SU-DHL-6 (cell line): ENCODE data around the gene CFAP210.

Source experiments
- H2AFZ ChIP-seq: fragments of 200-600 bp; sonication (generic); 2 replicates; pipeline ENCODE4 v1.6.1; 2014; ENCODE audit warnings: low read depth, mild to moderate bottlenecking, moderate library complexity, mixed read lengths, antibody characterized with exemption, low read length; ENCODE audit not compliant: severe bottlenecking
- H3F3A ChIP-seq: fragments of 200-600 bp; shearing (Covaris generic); 2 replicates; pipeline ENCODE4 v1.6.0; 2016; ENCODE audit warnings: antibody characterized with exemption, mild to moderate bottlenecking; ENCODE audit not compliant: insufficient read depth
- H3K27ac ChIP-seq: fragments of 200-600 bp; sonication (generic); 2 replicates; pipeline ENCODE4 v1.5.1; 2016; ENCODE audit warnings: low read depth, mild to moderate bottlenecking, low read length, moderate library complexity, mixed read lengths
- H3K27me3 ChIP-seq: fragments of 200-600 bp; sonication (generic), shearing (Covaris generic); 2 replicates; pipeline ENCODE4 v1.6.0; 2014; ENCODE audit warnings: mild to moderate bottlenecking, low read length
- H3K36me3 ChIP-seq: fragments of 200-600 bp; sonication (generic); 2 replicates; pipeline ENCODE4 v1.6.1; 2014; ENCODE audit warnings: mild to moderate bottlenecking, low read length, mixed read lengths
- H3K4me2 ChIP-seq: fragments of 300-600, 200-600 bp; shearing (Covaris generic), sonication (generic); 2 replicates; pipeline ENCODE4 v1.6.0; 2014; ENCODE audit warnings: low read length, low read depth, mild to moderate bottlenecking; ENCODE audit not compliant: poor library complexity, severe bottlenecking
- H3K4me3 ChIP-seq: fragments of 200-600 bp; sonication (generic); 2 replicates; pipeline ENCODE4 v1.5.1; 2014; ENCODE audit warnings: antibody characterized with exemption, low read length, mild to moderate bottlenecking, mixed read lengths; ENCODE audit not compliant: insufficient read depth, poor library complexity, severe bottlenecking
- H3K79me2 ChIP-seq: fragments of 200-600 bp; sonication (generic); 2 replicates; pipeline ENCODE4 v1.6.1; 2014; ENCODE audit warnings: mild to moderate bottlenecking, low read length, moderate library complexity; ENCODE audit not compliant: insufficient read depth
- H3K9ac ChIP-seq: fragments of 200-600 bp; sonication (generic); 2 replicates; pipeline ENCODE4 v1.7.0; 2014; ENCODE audit warnings: mild to moderate bottlenecking, low read length
- H3K9me2 ChIP-seq: fragments of 200-600 bp; sonication (generic); replicated peaks from 2 replicates; pipeline ENCODE4 v1.6.1; 2014; ENCODE audit warnings: low read length; ENCODE audit not compliant: insufficient read depth
- H3K9me3 ChIP-seq: fragments of 200-600 bp; sonication (generic); 2 replicates; pipeline ENCODE4 v1.6.1; 2014; ENCODE audit warnings: low read length, mixed read lengths; ENCODE audit not compliant: insufficient read depth
- H4K20me1 ChIP-seq: fragments of 200-600 bp; sonication (generic); 2 replicates; pipeline ENCODE4 v1.6.1; 2014; ENCODE audit warnings: low read depth, mild to moderate bottlenecking, antibody characterized with exemption, low read length, moderate library complexity, mixed read lengths
- EZH2phosphoT487 ChIP-seq: fragments of 200-600 bp; sonication (generic), shearing (Covaris generic); conservative IDR thresholded peaks from 2 replicates; pipeline ENCODE4 v1.6.1; 2018; ENCODE audit warnings: mild to moderate bottlenecking, antibody characterized with exemption, low read length, moderate library complexity, mixed read lengths
- TF ChIP-seq, protein P1 (sequence below): fragments of 200-600 bp; sonication (generic); IDR thresholded peaks from one replicate; pipeline ENCODE4 v1.5.1; 2017; ENCODE audit warnings: antibody characterized with exemption, mild to moderate bottlenecking, low read length, moderate library complexity; ENCODE audit not compliant: insufficient read depth, poor library complexity, severe bottlenecking

The CFAP210 gene

DNA sequence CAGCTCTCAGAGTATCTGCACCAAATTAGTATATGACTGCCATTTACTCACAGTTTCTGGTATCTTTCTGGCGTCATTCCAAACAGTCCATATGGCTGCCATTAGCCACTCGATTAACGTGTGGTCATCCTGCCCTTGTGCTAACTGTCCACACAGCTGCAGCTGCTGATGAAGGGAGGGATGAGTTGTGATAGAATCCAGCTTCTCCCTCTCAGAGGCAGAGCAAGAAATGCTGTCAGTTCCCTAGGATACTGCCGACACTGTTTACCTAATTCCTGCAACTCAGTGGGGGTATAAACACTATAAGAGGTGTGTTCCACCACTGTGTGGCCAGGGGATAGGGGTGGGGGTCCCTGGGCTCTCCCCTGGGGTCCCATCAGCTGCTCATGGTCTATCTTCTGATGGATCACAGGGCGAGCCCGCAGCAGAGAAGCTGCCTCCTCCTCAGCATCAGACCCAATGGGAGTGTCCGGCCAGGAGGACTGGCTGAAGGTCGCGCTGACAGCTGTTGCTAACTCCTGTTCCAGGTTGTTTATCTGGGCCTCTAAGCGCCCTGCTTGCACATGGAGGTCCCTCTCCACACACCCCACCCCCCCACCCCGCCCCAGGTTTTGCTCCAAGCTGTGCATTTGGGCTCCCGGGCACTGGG, 22.2 kb upstream of the CFAP210 start:
- Histone ChIP-seq H3K27me3 (no peaks in the 10 kb centered on the region), H3K9me3 (no peaks in the 10 kb centered on the region), H4K20me1 (no peaks in the 10 kb centered on the region), H3K9me2 (no peaks in the 10 kb centered on the region), H3K79me2 (no peaks in the 10 kb centered on the region), H3K4me2 (no peak overlapping the region), H2AFZ (no peak overlapping the region), H3K27ac (no peak overlapping the region), H3K9ac (no peak overlapping the region), H3K36me3 (no peaks in the 10 kb centered on the region), H3K4me3 (no peak overlapping the region), H3F3A (no peaks in the 10 kb centered on the region)
- no peak for TF ChIP-seq EZH2phosphoT487
- TF ChIP-seq, protein P1, sequence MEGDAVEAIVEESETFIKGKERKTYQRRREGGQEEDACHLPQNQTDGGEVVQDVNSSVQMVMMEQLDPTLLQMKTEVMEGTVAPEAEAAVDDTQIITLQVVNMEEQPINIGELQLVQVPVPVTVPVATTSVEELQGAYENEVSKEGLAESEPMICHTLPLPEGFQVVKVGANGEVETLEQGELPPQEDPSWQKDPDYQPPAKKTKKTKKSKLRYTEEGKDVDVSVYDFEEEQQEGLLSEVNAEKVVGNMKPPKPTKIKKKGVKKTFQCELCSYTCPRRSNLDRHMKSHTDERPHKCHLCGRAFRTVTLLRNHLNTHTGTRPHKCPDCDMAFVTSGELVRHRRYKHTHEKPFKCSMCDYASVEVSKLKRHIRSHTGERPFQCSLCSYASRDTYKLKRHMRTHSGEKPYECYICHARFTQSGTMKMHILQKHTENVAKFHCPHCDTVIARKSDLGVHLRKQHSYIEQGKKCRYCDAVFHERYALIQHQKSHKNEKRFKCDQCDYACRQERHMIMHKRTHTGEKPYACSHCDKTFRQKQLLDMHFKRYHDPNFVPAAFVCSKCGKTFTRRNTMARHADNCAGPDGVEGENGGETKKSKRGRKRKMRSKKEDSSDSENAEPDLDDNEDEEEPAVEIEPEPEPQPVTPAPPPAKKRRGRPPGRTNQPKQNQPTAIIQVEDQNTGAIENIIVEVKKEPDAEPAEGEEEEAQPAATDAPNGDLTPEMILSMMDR: no peak

- Histone ChIP-seq H3K4me3 (no peak overlapping the region), H3K27ac (no peak overlapping the region), H3K9me3 (no peaks in the 10 kb centered on the region), H2AFZ (no peak overlapping the region), H3K9ac (no peak overlapping the region), H3K36me3 (no peaks in the 10 kb centered on the region), H4K20me1 (no peaks in the 10 kb centered on the region), H3K27me3 (no peaks in the 10 kb centered on the region), H3F3A (no peaks in the 10 kb centered on the region), H3K79me2 (no peaks in the 10 kb centered on the region), H3K4me2 (no peak overlapping the region), H3K9me2 (no peaks in the 10 kb centered on the region)
- no peak for TF ChIP-seq EZH2phosphoT487
- TF ChIP-seq, protein P1: no peak
These were observed 21.4 kb upstream of the CFAP210 start for GRCh38 chr2:169715379-169716237.

- no peak overlapping the region for H2AFZ ChIP-seq
- no peaks in the 10 kb centered on the region for H3K9me3 ChIP-seq
- no peaks in the 10 kb centered on the region for H3K79me2 ChIP-seq
- no peaks in the 10 kb centered on the region for H4K20me1 ChIP-seq
- H3K36me3 ChIP-seq: no peaks in the 10 kb centered on the region
- no peak overlapping the region for H3K9ac ChIP-seq
- no peak overlapping the region for H3K27ac ChIP-seq
- no peaks in the 10 kb centered on the region for H3F3A ChIP-seq
- no peak for TF ChIP-seq EZH2phosphoT487
- TF ChIP-seq, protein P1: no peak
- no peaks in the 10 kb centered on the region for H3K27me3 ChIP-seq
- no peak overlapping the region for H3K4me3 ChIP-seq
- H3K4me2 ChIP-seq: no peak overlapping the region
- H3K9me2 ChIP-seq: no peaks in the 10 kb centered on the region
These were observed 20.5 kb upstream of the CFAP210 start for GRCh38 chr2:169714699-169715098.
